Erythroblast (primary cell): ENCODE results near the gene SLC25A30.
"Not testable (repeated sequence)": the region's sequence is repeated elsewhere in the genome, so short reads cannot be mapped to it uniquely, and the experiment has no call there.

Experiments
- GATA1 ChIP-seq: IDR thresholded peaks from 2 replicates; pipeline ENCODE4 v1.6.1; 2011; ENCODE audit warnings: low read depth, mild to moderate bottlenecking, control low read depth, low read length, moderate library complexity
- POLR2A ChIP-seq: IDR thresholded peaks from 2 replicates; pipeline ENCODE4 v1.6.1; 2011; ENCODE audit warnings: mild to moderate bottlenecking, low read length

DNA sequence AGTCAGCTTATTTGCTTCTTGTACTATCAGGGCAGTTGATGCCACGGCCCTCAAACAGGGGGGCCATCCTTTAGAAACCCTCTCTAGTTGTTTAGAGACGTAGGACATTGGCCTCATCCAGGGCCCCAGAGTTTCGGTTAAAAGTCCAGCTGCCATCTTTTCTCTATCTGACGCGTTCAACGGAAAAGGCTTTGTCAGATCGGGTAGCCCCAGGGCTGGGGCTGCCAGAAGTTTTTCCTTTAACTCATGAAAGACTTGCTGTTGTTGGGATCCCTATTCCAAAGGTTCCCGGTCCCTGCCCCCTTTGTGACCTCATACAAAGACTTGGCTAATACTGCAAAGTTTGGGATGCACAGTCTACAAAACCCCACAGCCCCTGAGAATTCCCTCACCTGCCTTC lies 39.4 kb downstream of the SLC25A30 start:
- not testable (repeated sequence) for TF ChIP-seq POLR2A, GATA1
